ENCODE results near the gene TMEM156. TPM values are rescaled to one million over a fixed set of nuclear protein-coding genes. Genes with fewer than 3 reads are reported as not detected.
"Not testable (repeated sequence)": the region's sequence is repeated elsewhere in the genome, so short reads cannot be mapped to it uniquely, and the experiment has no call there.

The TMEM156 gene
- total RNA-seq, 1 experiment from 2014 or later: 240 TPM

DNA sequence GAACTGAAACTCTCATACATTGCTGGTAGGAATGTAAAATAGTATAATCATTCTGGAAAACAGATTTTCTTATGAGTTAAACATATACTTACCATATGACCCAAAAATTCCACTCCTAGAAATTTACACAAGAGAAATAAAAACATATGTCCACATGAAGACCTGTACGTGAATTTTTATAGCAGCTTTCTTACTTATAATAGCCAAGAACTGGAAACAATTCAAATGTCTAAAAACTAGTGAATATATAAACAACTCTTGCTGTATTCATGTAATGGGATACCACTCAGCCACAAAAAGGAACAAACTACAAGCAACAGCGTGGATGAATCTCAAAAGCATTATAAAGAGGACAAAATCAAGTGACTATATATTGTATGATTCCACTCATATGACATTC is 27.5 kb downstream of the TMEM156 start:
- no peak for DNase-seq
- peaks cover 30% of the 10 kb centered on the region for H3K36me3 ChIP-seq (ENCODE audit: insufficient read depth, low read length)
- no peak overlapping the region for H3K4me3 ChIP-seq (ENCODE audit: low read length)
- no peak overlapping the region for H3K4me2 ChIP-seq (ENCODE audit: low read depth, low read length, poor library complexity, severe bottlenecking)
- no peak overlapping the region for H2AFZ ChIP-seq (ENCODE audit: low read length)
- H4K20me1 ChIP-seq (ENCODE audit: insufficient read depth, low read depth, low read length): no peaks in the 10 kb centered on the region
- peaks cover under 1% of the 10 kb centered on the region; the same call in 1 of the 2 replicates for H3K9me3 ChIP-seq (ENCODE audit: low read length)
- no peaks in the 10 kb centered on the region for H3K9me2 ChIP-seq (replicated peaks; ENCODE audit: insufficient read depth, low read length)
- H3K79me2 ChIP-seq (ENCODE audit: low read length): peaks cover 60% of the 10 kb centered on the region
- no peaks in the 10 kb centered on the region for H3K27me3 ChIP-seq (ENCODE audit: low read length)
- no peak overlapping the region for H3K9ac ChIP-seq (ENCODE audit: low read length)
- H3K4me1 ChIP-seq (ENCODE audit: low read length): no peaks in the 10 kb centered on the region
- no peak overlapping the region for H3K27ac ChIP-seq (ENCODE audit: low read length)

DNA sequence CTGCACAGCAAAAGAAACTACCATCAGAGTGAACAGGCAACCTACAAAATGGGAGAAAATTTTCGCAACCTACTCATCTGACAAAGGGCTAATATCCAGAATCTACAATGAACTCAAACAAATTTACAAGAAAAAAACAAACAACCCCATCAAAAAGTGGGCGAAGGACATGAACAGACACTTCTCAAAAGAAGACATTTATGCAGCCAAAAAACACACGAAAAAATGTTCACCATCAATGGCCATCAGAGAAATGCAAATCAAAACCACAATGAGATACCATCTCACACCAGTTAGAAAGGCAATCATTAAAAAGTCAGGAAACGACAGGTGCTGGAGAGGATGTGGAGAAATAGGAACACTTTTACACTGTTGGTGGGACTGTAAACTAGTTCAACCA is 30.2 kb downstream of the TMEM156 start:
- H3K79me2 ChIP-seq (ENCODE audit: low read length): peaks cover 52% of the 10 kb centered on the region
- H2AFZ ChIP-seq (ENCODE audit: low read length); H3K4me1 ChIP-seq (ENCODE audit: low read length): not testable (repeated sequence)

DNA sequence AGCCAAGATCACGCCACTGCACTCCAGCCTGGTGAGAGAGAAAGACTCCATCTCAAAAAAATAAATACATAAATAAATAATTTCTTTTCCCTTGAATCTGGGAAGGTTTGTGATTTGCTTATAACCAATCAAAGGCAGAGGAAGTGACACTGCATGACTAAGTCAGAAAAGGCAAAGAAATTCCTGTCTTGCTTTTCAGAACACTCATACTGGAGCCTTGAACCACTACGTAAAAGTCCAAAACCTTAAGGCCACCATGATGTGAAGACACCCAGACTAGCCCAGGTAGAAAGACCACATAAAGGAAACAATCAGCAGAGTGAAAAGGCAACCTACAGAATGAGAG is 36.6 kb downstream of the TMEM156 start:
- Histone ChIP-seq H3K4me3 (ENCODE audit: low read length) (no peak overlapping the region), H3K9ac (ENCODE audit: low read length) (no peak overlapping the region), H3K36me3 (ENCODE audit: insufficient read depth, low read length) (peaks cover 53% of the 10 kb centered on the region), H2AFZ (ENCODE audit: low read length) (no peak overlapping the region), H4K20me1 (ENCODE audit: insufficient read depth, low read depth, low read length) (no peaks in the 10 kb centered on the region), H3K79me2 (ENCODE audit: low read length) (peaks cover 25% of the 10 kb centered on the region), H3K4me1 (ENCODE audit: low read length) (no peaks in the 10 kb centered on the region), H3K4me2 (ENCODE audit: low read depth, low read length, poor library complexity, severe bottlenecking) (no peak overlapping the region), H3K27ac (ENCODE audit: low read length) (no peak overlapping the region), H3K27me3 (ENCODE audit: low read length) (no peaks in the 10 kb centered on the region), H3K9me3 (ENCODE audit: low read length) (peaks cover 5% of the 10 kb centered on the region; the same call in 1 of the 2 replicates), H3K9me2 (replicated peaks; ENCODE audit: insufficient read depth, low read length) (no peaks in the 10 kb centered on the region)
- no peak for DNase-seq

More for the DNA sequence above, 30.2 kb downstream of the TMEM156 start:
- not testable (repeated sequence) for H3K27ac ChIP-seq (ENCODE audit: low read length); DNase-seq; H3K27me3 ChIP-seq (ENCODE audit: low read length); H3K4me2 ChIP-seq (ENCODE audit: low read depth, low read length, poor library complexity, severe bottlenecking); H4K20me1 ChIP-seq (ENCODE audit: insufficient read depth, low read depth, low read length); H3K9ac ChIP-seq (ENCODE audit: low read length); H3K4me3 ChIP-seq (ENCODE audit: low read length); H3K9me3 ChIP-seq (ENCODE audit: low read length); H3K9me2 ChIP-seq (replicated peaks; ENCODE audit: insufficient read depth, low read length)
- peaks cover 41% of the 10 kb centered on the region for H3K36me3 ChIP-seq (ENCODE audit: insufficient read depth, low read length)

DNA sequence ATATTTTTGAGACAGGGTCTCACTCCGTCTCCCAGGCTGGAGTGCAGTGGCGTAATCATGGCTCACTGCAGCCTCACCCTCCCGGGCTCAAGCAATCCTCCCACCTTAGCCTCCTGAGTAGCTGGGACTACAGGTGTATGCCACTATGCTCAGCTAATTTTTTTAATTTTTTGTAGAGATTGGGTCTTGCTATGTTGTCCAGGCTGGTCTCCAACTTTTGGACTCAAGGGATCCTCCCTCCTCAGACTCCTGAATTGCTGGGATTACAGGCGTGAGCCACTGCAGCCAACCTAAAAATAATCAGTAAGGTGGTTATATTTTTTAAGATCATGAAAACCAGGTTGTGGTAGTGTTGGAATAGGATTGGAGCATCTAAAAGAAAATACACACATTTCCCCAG is 38.1 kb downstream of the TMEM156 start:
- H3K27ac ChIP-seq (ENCODE audit: low read length): no peak overlapping the region
- no peak overlapping the region for H2AFZ ChIP-seq (ENCODE audit: low read length)
- no peaks in the 10 kb centered on the region for H3K27me3 ChIP-seq (ENCODE audit: low read length)
- no peaks in the 10 kb centered on the region for H3K9me2 ChIP-seq (replicated peaks; ENCODE audit: insufficient read depth, low read length)
- no peak overlapping the region for H3K4me2 ChIP-seq (ENCODE audit: low read depth, low read length, poor library complexity, severe bottlenecking)
- no peaks in the 10 kb centered on the region; the same call in 1 of the 2 replicates for H3K9me3 ChIP-seq (ENCODE audit: low read length)
- no peak overlapping the region for H3K9ac ChIP-seq (ENCODE audit: low read length)
- peaks cover 46% of the 10 kb centered on the region for H3K36me3 ChIP-seq (ENCODE audit: insufficient read depth, low read length)
- H3K79me2 ChIP-seq (ENCODE audit: low read length): peaks cover 14% of the 10 kb centered on the region
- no peaks in the 10 kb centered on the region for H3K4me1 ChIP-seq (ENCODE audit: low read length)
- H4K20me1 ChIP-seq (ENCODE audit: insufficient read depth, low read depth, low read length): no peaks in the 10 kb centered on the region
- no peak for DNase-seq
- no peak overlapping the region for H3K4me3 ChIP-seq (ENCODE audit: low read length)

DNA sequence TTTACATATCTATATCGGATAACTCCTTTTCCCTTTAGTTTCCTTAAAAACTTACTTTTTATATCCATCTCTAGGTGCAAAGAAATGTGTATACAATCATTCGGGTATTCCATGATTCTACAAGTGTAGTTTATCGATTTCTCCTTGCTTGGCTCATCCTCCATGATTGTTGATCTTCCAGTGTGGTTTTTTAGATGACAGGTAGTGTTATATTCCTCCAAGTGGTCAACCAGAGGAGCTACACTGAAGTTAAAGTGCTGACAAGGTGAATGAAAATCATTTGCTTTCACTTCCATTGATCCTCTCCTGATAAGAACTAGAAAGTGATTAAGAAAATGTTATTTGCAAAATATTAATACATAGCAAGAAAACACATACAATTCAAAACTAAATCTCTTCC is 38.5 kb downstream of the TMEM156 start:
- Histone ChIP-seq H4K20me1 (ENCODE audit: insufficient read depth, low read depth, low read length) (no peaks in the 10 kb centered on the region), H3K9me3 (ENCODE audit: low read length) (no peaks in the 10 kb centered on the region), H3K4me1 (ENCODE audit: low read length) (no peaks in the 10 kb centered on the region), H3K4me2 (ENCODE audit: low read depth, low read length, poor library complexity, severe bottlenecking) (no peak overlapping the region), H3K36me3 (ENCODE audit: insufficient read depth, low read length) (peaks cover 48% of the 10 kb centered on the region), H3K4me3 (ENCODE audit: low read length) (no peak overlapping the region), H3K27me3 (ENCODE audit: low read length) (no peaks in the 10 kb centered on the region), H3K27ac (ENCODE audit: low read length) (no peak overlapping the region), H3K9me2 (replicated peaks; ENCODE audit: insufficient read depth, low read length) (no peaks in the 10 kb centered on the region), H2AFZ (ENCODE audit: low read length) (no peak overlapping the region), H3K9ac (ENCODE audit: low read length) (no peak overlapping the region), H3K79me2 (ENCODE audit: low read length) (peaks cover 12% of the 10 kb centered on the region)
- DNase-seq: no peak

DNA sequence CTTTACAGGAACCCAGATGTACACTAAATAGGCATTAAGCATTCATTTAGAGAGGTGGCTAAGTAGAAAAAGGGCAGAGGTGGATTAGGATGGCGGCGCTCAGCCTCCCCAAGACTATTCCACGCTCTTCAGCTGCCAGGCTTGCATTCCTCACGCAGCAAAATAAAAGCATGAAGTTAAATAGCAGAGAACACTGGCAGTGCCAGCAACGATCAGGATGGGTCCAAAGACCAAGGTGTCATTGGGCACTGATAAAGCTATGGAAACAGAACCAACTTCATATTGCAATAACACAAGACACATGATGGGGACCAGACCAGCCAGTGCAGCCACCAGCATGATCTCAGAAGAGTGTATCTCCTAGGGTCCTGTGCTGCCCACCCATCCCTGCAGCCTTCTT is 42.0 kb downstream of the TMEM156 start:
- peaks cover 38% of the 10 kb centered on the region for H3K36me3 ChIP-seq (ENCODE audit: insufficient read depth, low read length)
- H3K9ac ChIP-seq (ENCODE audit: low read length): no peak overlapping the region
- H3K4me1 ChIP-seq (ENCODE audit: low read length): no peaks in the 10 kb centered on the region
- no peak overlapping the region for H3K4me3 ChIP-seq (ENCODE audit: low read length)
- no peak for DNase-seq
- no peaks in the 10 kb centered on the region for H3K9me3 ChIP-seq (ENCODE audit: low read length)
- H3K9me2 ChIP-seq (replicated peaks; ENCODE audit: insufficient read depth, low read length): no peaks in the 10 kb centered on the region
- 0 out of 2 replicates have a peak, but pooled peaks cover 2% of the 10 kb centered on the region for H3K79me2 ChIP-seq (ENCODE audit: low read length)
- no peak overlapping the region for H3K27ac ChIP-seq (ENCODE audit: low read length)
- no peak overlapping the region for H2AFZ ChIP-seq (ENCODE audit: low read length)
- no peak overlapping the region for H3K4me2 ChIP-seq (ENCODE audit: low read depth, low read length, poor library complexity, severe bottlenecking)
- H4K20me1 ChIP-seq (ENCODE audit: insufficient read depth, low read depth, low read length): no peaks in the 10 kb centered on the region
- no peaks in the 10 kb centered on the region for H3K27me3 ChIP-seq (ENCODE audit: low read length)

DNA sequence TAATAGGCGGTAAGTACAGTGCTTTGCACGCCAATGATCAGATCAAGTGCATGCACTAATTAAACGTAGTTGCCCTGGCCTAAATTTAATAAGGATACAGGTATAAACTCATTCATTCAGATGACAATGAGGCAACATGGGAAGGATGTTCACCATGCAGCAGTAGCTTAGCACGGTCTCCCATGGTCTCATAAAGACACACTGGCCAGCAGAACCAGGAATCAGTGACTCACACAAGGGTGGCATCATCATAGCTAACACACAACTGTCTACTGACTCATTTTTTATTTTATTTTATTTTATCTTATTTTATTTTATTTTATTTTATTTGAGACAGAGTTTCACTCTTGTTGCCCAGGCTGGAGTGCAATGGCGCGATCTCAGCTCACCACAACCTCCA is 42.7 kb downstream of the TMEM156 start:
- Histone ChIP-seq H3K27ac (ENCODE audit: low read length) (no peak overlapping the region), H3K27me3 (ENCODE audit: low read length) (no peaks in the 10 kb centered on the region), H3K4me1 (ENCODE audit: low read length) (no peaks in the 10 kb centered on the region), H3K9ac (ENCODE audit: low read length) (no peak overlapping the region), H3K36me3 (ENCODE audit: insufficient read depth, low read length) (peaks cover 38% of the 10 kb centered on the region), H3K9me2 (replicated peaks; ENCODE audit: insufficient read depth, low read length) (no peaks in the 10 kb centered on the region), H3K9me3 (ENCODE audit: low read length) (no peaks in the 10 kb centered on the region), H3K4me2 (ENCODE audit: low read depth, low read length, poor library complexity, severe bottlenecking) (no peak overlapping the region), H3K79me2 (ENCODE audit: low read length) (0 out of 2 replicates have a peak, but pooled peaks cover 2% of the 10 kb centered on the region), H3K4me3 (ENCODE audit: low read length) (no peak overlapping the region), H2AFZ (ENCODE audit: low read length) (no peak overlapping the region), H4K20me1 (ENCODE audit: insufficient read depth, low read depth, low read length) (no peaks in the 10 kb centered on the region)
- no peak for DNase-seq

DNA sequence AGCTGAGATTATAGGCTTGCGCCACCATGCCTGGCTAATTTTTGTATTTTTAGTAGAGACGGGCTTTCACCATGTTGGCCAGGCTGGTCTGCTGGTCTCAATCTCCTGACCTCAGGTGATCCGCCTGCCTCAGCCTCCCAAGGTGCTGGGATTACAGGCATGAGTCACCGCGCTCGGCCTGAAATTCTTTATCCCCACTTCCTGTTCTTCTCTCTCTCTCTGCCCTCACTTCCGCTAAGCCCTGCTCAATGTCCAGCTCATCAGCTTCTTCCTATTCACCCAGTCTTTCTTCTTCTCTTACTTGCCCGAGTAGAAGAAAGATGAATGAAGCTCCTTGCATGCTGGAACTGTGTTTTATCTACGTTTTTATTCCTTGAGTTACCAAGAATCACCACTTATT is 43.9 kb downstream of the TMEM156 start:
- H2AFZ ChIP-seq (ENCODE audit: low read length); H3K9me2 ChIP-seq (replicated peaks; ENCODE audit: insufficient read depth, low read length); H3K27ac ChIP-seq (ENCODE audit: low read length); H3K4me2 ChIP-seq (ENCODE audit: low read depth, low read length, poor library complexity, severe bottlenecking); H3K27me3 ChIP-seq (ENCODE audit: low read length); H3K4me1 ChIP-seq (ENCODE audit: low read length); H3K79me2 ChIP-seq (ENCODE audit: low read length); H3K9ac ChIP-seq (ENCODE audit: low read length); H3K9me3 ChIP-seq (ENCODE audit: low read length); H3K4me3 ChIP-seq (ENCODE audit: low read length); H4K20me1 ChIP-seq (ENCODE audit: insufficient read depth, low read depth, low read length); DNase-seq: not testable (repeated sequence)
- peaks cover 29% of the 10 kb centered on the region; the same call in 1 of the 2 replicates for H3K36me3 ChIP-seq (ENCODE audit: insufficient read depth, low read length)

DNA sequence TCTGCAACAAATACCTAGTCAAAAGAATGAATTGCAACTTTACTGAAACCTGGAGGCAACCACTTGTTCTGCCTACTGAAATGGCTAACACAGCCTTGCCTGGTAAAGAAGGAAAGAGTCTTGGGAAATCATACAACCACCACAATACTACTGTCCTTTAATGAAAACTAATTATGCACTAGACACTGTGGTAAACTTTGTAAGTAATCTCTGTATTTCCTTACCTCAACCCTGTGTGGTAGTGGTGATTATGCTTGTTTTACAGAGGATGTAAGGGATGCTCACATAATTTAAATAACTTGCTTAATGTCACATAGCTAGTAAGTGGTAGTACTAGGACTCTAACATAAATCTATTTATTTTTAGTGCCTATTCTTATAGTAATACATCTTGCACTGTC is 44.7 kb downstream of the TMEM156 start:
- Histone ChIP-seq H3K4me3 (ENCODE audit: low read length) (no peak overlapping the region), H4K20me1 (ENCODE audit: insufficient read depth, low read depth, low read length) (no peaks in the 10 kb centered on the region), H3K4me2 (ENCODE audit: low read depth, low read length, poor library complexity, severe bottlenecking) (no peak overlapping the region), H3K9me3 (ENCODE audit: low read length) (no peaks in the 10 kb centered on the region), H3K9ac (ENCODE audit: low read length) (no peak overlapping the region), H2AFZ (ENCODE audit: low read length) (no peak overlapping the region), H3K27ac (ENCODE audit: low read length) (no peak overlapping the region), H3K36me3 (ENCODE audit: insufficient read depth, low read length) (peaks cover 35% of the 10 kb centered on the region; the same call in 1 of the 2 replicates), H3K27me3 (ENCODE audit: low read length) (no peaks in the 10 kb centered on the region), H3K79me2 (ENCODE audit: low read length) (0 out of 2 replicates have a peak, but pooled peaks cover 2% of the 10 kb centered on the region), H3K9me2 (replicated peaks; ENCODE audit: insufficient read depth, low read length) (no peaks in the 10 kb centered on the region), H3K4me1 (ENCODE audit: low read length) (no peaks in the 10 kb centered on the region)
- no peak for DNase-seq
